HG03045 (cell line): ENCODE data around the gene SSBP3.

ENCODE experiments used
- ATAC-seq: cut with Tn5 transposase; IDR thresholded peaks from one replicate; pipeline ENCODE4 v1.9.1; 2021; ENCODE audit warnings: mild to moderate bottlenecking, moderate library complexity; ENCODE audit not compliant: unreplicated experiment

SSBP3 gene

GRCh38 chr1:54199765-54200518 lies 206.3 kb downstream of the SSBP3 start, which contains the start of the genes CYB5RL and MRPL37:
Gene CYB5RL, minus strand, starts transcription at chr1:54200030. Its CDS starts 4,414 bp downstream, at chr1:54195616.
Gene MRPL37, plus strand, starts transcription at chr1:54200167. Its CDS starts 77 bp downstream, at chr1:54200244.
- peak; percentile 96 for ATAC-seq

- peak; percentile 6 for ATAC-seq
These were observed 206.9 kb downstream of the SSBP3 start for GRCh38 chr1:54199151-54199764.

DNA sequence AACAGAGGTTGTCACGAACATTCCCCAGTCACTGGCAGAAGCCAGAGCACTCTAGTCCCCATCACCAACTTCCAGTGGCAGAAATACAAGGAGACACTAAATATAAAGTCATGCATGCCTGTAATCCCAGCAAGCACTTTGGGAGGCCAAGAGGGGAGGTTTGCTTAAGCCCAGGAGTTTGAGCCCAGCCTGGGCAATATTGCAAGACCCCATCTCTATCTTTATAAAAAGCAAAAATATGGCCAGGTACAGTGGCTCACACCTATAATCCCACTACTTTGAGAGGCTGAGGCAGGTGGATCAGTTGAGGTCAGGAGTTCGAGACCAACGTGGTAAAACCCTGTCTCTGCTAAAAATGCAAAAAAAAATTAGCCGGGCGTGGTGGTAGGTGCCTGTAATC lies 212.7 kb downstream of the SSBP3 start:
- ATAC-seq = no peak

DNA sequence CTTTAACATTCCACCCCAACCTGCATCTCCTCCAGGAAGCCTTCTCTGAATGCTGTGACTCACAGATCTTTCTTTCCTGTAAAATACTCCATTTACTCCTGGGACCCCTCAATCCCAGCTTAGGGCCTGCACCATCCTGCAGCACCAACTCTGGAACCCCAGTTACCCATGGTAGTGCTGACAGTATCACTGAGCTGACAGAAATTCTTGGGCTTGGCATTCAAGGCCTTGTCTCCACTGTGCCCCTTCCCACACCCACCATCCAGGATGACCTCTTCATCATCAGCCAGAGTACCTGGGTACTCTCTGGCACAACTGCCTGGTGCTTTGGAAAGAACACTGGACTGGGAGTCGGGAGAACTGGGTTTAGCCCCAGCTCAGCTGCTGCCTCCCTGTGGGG lies 214.7 kb downstream of the SSBP3 start:
- no peak for ATAC-seq

- no peak for ATAC-seq
These were observed 215.7 kb downstream of the SSBP3 start for GRCh38 chr1:54190526-54190925.

DNA sequence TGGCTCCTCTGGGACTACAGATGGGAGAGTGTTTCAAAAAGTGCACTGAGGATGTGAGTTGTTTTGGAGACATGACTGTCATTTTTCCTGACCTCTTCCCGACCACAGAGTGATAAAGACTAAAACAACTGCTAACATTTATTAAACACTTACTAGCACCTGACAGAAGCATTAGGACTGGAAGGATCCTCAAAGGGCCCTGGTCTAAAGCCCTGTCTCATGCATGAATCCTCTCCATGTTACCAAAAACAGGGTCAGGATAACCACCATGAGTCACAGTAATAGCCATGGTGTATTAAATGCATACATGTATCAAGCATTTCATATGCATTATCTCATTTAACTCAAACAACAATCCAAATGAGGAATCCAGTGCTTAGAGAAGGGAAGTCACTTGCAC lies 217.9 kb downstream of the SSBP3 start:
- no peak for ATAC-seq

GRCh38 chr1:54186056-54186455 lies 220.1 kb downstream of the SSBP3 start:
- ATAC-seq = no peak

DNA sequence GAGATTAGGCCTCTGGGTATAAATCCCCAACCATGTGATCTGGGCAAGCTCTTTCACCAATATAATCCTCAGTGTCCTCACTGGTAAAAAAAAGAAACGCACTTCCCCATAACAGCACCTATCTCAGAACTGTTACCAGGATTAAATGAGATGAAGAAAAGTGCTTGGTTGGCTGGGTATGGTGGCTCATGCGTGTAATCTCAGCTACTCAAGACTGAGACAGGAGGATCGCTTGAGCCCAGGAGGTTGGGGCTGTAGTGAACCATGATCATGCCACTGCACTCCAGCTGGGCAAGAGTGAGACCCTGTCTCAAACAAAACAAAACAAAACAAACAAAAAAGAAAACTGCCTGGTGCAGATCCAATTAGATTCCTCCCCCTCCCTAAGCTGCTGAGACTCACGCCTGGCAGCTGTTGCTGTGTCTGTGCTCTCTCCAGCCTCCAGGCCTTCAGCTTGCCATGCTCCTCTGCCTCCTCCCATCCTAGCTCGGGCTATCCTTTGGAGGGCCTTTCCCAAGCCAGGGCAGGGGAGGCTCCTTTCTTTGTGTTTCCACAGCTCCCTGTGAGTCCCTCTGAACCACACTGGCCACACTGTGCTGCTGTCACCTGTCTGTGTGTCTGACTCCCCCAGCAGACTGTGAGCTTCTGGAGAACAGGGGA lies 225.4 kb downstream of the SSBP3 start:
- ATAC-seq = no peak

GRCh38 chr1:54178296-54179070 lies 227.7 kb downstream of the SSBP3 start:
- ATAC-seq = no peak

DNA sequence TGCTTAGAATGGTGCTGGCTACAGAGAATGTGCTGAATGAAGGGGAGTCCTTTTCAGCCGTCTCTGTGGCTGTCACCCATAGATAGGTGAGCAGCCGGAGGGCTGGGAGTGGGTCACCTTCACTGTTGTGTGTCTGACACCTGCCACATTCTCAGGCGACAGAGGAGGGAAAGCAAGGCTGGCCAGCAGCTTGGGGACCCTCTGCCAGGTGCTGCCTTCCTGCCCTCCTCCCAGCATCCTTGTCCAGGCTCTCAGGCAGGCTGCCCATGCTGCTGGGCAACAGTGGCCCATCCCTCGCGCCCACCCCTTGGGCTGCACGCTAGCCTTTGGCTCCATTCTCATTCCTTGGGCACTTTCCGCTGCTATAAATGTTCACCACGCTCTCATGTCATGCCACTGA lies 228.5 kb downstream of the SSBP3 start:
- ATAC-seq = no peak

DNA sequence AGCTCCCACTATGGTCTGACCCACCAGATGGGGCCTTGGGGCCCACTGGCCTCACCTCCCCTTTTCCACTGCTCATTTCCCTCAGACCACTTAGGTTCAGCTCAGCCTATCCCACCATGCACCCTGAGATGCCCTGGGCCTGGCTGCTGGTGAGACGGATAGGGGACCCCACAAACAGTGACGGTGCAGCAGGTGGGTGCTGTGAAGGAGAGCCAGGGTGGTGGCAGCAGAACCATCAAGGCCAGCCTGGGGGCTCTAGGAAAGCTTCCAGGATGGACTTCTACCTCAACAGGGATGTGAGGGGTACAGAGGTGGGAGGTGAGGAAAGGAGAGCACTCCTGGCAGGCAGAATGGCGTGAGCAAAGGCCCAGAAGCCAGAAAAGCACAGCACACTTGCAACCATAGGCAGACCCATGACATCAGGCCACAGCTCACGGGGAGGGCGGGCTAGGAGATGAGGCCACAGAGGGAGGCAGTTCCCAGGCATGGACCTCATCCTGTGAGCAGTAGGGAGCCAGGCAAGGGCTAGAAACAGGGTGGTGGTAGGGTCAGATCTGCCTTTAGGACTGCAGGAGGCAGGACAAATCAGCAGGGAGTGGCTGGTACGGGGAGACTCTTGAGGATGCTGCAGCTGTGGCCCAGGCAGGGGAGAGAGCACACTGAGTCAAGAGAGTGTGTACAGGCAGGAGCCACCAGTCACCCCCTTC lies 229.4 kb downstream of the SSBP3 start:
- ATAC-seq = no peak
